GM19452 (cell line): ENCODE results near the gene DSTYK.

ENCODE experiments used
- ATAC-seq: cut with Tn5 transposase; IDR thresholded peaks from one replicate; pipeline ENCODE4 v1.9.1; 2021; ENCODE audit not compliant: unreplicated experiment

The DSTYK gene

GRCh38 chr1:205211169-205211838 lies at the start of gene DSTYK:
DSTYK (minus strand) TSS chr1:205211702; CDS start chr1:205211535, 167 bp downstream.
- ATAC-seq: peak; percentile 76

- no peak for ATAC-seq
These were observed 48.5 kb upstream of the DSTYK start for GRCh38 chr1:205259998-205260397.

- ATAC-seq: no peak
These were observed 47.9 kb upstream of the DSTYK start for GRCh38 chr1:205259324-205259832.

GRCh38 chr1:205258719-205259118 lies 47.2 kb upstream of the DSTYK start:
- ATAC-seq: no peak

GRCh38 chr1:205258261-205258691 lies 46.8 kb upstream of the DSTYK start:
- ATAC-seq: no peak

GRCh38 chr1:205257735-205258134 lies 46.2 kb upstream of the DSTYK start:
- ATAC-seq: no peak

GRCh38 chr1:205256951-205257625 lies 45.6 kb upstream of the DSTYK start:
- ATAC-seq: no peak

GRCh38 chr1:205255941-205256780 lies 44.7 kb upstream of the DSTYK start:
- ATAC-seq: no peak

GRCh38 chr1:205251576-205251975 lies 40.1 kb upstream of the DSTYK start:
- ATAC-seq: no peak

GRCh38 chr1:205250699-205251098 lies 39.2 kb upstream of the DSTYK start:
- ATAC-seq: no peak

GRCh38 chr1:205249651-205250050 lies 38.1 kb upstream of the DSTYK start:
- ATAC-seq: no peak

GRCh38 chr1:205248793-205249601 lies 37.5 kb upstream of the DSTYK start:
- ATAC-seq: no peak

- no peak for ATAC-seq
These were observed 35.8 kb upstream of the DSTYK start for GRCh38 chr1:205247130-205247921.

GRCh38 chr1:205246351-205247119 lies 35.0 kb upstream of the DSTYK start:
- ATAC-seq: no peak

GRCh38 chr1:205245096-205245495 lies 33.6 kb upstream of the DSTYK start:
- ATAC-seq: no peak

GRCh38 chr1:205244384-205244783 lies 32.9 kb upstream of the DSTYK start:
- no peak for ATAC-seq

- no peak for ATAC-seq
These were observed 32.1 kb upstream of the DSTYK start for GRCh38 chr1:205243350-205244191.

- ATAC-seq: no peak
These were observed 30.0 kb upstream of the DSTYK start for GRCh38 chr1:205241366-205242030.
